Measurements from ENCODE around the gene F11. TPM values are rescaled to one million over a fixed set of nuclear protein-coding genes. Genes with fewer than 3 reads are reported as not detected.

F11 gene
- total RNA-seq, 4 donors from 2014 or later: not detected

DNA sequence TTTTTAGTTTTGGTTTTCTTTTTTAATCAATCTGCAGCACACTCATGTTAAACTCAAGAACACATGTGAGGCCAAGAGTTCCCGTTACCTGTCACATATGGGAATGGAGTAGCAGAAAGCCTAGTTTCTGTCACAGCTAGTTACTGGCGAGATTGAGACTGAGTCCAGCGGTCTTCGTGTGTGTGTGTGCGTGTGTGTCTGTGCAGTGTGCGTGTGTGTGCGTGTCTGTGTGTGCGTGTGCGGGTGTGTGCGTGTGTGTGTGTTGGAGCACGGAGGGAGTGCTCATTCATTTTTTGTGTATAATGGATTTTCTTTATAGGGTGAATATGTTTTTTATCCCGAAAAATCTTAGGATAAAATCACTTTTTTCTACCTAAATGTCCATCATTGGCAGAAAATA, 19.2 kb downstream of the F11 start:
- H3K27ac ChIP-seq: no peak overlapping the region
- H3K4me3 ChIP-seq (replicated peaks in 1 of 3): no peak overlapping the region
- DNase-seq: no peak
- H3K36me3 ChIP-seq: no peaks in the 10 kb centered on the region
- no peak for TF ChIP-seq POLR2A (IDR thresholded peaks at IDR 0.05)
- TF ChIP-seq, protein P1, sequence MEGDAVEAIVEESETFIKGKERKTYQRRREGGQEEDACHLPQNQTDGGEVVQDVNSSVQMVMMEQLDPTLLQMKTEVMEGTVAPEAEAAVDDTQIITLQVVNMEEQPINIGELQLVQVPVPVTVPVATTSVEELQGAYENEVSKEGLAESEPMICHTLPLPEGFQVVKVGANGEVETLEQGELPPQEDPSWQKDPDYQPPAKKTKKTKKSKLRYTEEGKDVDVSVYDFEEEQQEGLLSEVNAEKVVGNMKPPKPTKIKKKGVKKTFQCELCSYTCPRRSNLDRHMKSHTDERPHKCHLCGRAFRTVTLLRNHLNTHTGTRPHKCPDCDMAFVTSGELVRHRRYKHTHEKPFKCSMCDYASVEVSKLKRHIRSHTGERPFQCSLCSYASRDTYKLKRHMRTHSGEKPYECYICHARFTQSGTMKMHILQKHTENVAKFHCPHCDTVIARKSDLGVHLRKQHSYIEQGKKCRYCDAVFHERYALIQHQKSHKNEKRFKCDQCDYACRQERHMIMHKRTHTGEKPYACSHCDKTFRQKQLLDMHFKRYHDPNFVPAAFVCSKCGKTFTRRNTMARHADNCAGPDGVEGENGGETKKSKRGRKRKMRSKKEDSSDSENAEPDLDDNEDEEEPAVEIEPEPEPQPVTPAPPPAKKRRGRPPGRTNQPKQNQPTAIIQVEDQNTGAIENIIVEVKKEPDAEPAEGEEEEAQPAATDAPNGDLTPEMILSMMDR (IDR thresholded peaks at IDR 0.05): no peak
- intact Hi-C loops (cut with DNase I): no loop called here
- no peaks in the 10 kb centered on the region for H3K27me3 ChIP-seq
- no peaks in the 10 kb centered on the region for H3K9me3 ChIP-seq
- H3K4me1 ChIP-seq: no peaks in the 10 kb centered on the region
- WGBS, 2 donors: 93% methylated on average over 12 of the region's 12 CpGs

DNA sequence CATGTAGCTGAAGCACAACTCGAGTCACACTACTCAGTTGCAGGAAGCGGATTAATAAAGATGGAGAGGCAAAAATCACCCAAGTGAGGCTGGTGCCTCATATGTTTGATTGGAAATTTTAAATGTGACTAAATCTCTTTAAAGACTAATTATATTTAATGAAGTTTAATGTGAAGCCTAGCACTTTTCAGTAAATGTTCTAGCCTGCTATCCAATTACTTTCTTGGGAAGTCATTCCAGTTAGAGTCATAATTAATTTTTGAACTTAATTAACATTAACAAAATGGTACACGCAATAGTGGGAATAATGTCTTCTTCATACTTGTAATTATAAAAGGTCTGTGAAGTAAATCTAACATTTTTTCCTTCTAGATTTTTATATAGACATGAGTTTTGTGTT, 20.6 kb downstream of the F11 start:
- 92% methylated on average over 3 of the region's 3 CpGs for WGBS, 2 donors
- intact Hi-C loops (cut with DNase I): no loop called here
- no peak for DNase-seq
- Histone ChIP-seq H3K27me3 (no peaks in the 10 kb centered on the region), H3K27ac (no peak overlapping the region), H3K4me1 (no peaks in the 10 kb centered on the region), H3K36me3 (no peaks in the 10 kb centered on the region), H3K4me3 (replicated peaks in 1 of 3) (no peak overlapping the region), H3K9me3 (no peaks in the 10 kb centered on the region)
- TF ChIP-seq, protein P1 (IDR thresholded peaks at IDR 0.05): no peak
- TF ChIP-seq POLR2A (IDR thresholded peaks at IDR 0.05): no peak

DNA sequence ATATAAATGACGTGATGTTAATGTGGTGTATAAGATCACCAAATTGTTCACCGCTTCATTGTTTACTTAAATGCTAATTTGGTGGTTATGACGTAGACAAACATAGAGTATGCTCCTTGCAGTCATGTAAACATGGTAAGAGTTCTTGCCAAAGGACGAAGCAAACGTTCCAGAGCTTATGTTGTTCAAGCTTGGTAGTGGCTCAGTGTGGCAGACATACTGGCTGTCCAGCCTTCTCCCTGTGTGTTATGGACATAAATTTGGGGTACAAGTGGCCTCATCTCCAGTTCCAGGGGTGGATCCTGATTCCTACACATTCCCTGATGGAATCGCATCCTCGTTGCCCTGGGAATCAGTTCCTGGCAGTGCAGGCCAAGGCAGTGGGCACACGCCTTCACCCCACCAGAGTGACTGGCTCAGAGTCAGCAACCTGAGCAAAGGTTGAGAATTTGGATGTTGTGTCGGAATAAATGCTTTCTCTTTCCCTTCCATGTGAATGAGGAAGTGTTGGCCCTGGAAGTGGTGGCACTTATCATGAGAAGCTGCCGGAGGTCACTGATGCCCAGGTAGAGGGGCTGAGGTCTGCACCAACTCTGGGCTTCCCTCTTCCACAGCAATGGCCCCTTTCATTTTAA, 25.4 kb downstream of the F11 start:
- intact Hi-C loops (cut with DNase I): no loop called here
- no peaks in the 10 kb centered on the region for H3K9me3 ChIP-seq

DNA sequence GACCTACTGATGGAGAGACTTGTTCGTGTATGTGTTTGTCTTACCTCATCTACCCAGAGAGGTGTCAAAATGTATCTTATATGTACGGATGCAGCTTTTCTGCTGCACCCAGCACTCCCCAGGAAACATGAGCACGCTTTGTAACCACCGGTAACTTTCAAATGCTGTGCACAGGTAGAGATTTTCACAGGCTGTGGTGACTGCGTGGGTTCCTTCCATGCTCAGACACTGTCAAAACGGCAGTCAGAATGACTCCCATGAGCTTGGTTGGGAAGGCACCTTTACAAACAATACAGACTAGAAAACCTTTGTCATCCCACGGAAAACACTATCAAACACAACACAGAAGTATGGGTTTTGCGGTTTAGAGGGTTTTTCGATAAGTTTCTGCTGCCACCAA, 28.2 kb downstream of the F11 start:
- no peaks in the 10 kb centered on the region for H3K4me1 ChIP-seq
- TF ChIP-seq, protein P1 (IDR thresholded peaks at IDR 0.05): no peak
- TF ChIP-seq POLR2A (IDR thresholded peaks at IDR 0.05): no peak
- no peaks in the 10 kb centered on the region for H3K27me3 ChIP-seq
- WGBS, 2 donors: 81 to 90% methylated on average over 9 of the region's 9 CpGs
- no peak overlapping the region for H3K4me3 ChIP-seq (replicated peaks in 1 of 3)
- DNase-seq: no peak
- intact Hi-C loops (cut with DNase I): no loop called here
- H3K9me3 ChIP-seq: no peaks in the 10 kb centered on the region
- no peaks in the 10 kb centered on the region for H3K36me3 ChIP-seq
- no peak overlapping the region for H3K27ac ChIP-seq

More for the DNA sequence above, 25.4 kb downstream of the F11 start:
- no peak for TF ChIP-seq POLR2A (IDR thresholded peaks at IDR 0.05)
- TF ChIP-seq, protein P1 (IDR thresholded peaks at IDR 0.05): no peak
- Histone ChIP-seq H3K27ac (no peak overlapping the region), H3K4me1 (no peaks in the 10 kb centered on the region), H3K36me3 (no peaks in the 10 kb centered on the region), H3K27me3 (no peaks in the 10 kb centered on the region), H3K4me3 (replicated peaks in 1 of 3) (no peak overlapping the region)
- 85 to 88% methylated on average over 10 of the region's 10 CpGs for WGBS, 2 donors
- no peak for DNase-seq

DNA sequence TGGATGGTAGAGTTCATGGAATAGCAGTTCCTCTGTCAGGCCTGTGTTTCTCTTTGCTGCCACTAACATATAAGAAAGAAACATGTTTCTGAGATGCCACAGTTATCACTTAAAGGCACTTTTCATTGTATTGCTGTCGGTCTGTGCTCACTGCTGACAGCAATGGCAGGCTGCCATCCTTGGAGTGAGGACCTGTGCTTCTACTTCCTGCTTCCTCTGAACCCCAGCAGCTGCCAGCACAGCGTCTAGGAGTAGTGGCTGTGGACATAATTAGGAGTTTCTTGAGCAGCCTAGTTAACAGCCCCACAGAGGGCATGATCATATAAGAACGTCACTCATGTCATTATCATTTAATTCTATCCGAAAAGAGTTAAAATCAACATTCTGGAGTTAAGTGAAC, 30.5 kb downstream of the F11 start:
- H3K27me3 ChIP-seq: no peaks in the 10 kb centered on the region
- TF ChIP-seq, protein P1 (IDR thresholded peaks at IDR 0.05): no peak
- TF ChIP-seq POLR2A (IDR thresholded peaks at IDR 0.05): no peak
- no peak for DNase-seq
- no peaks in the 10 kb centered on the region for H3K36me3 ChIP-seq
- no peaks in the 10 kb centered on the region for H3K9me3 ChIP-seq
- no peak overlapping the region for H3K4me3 ChIP-seq (replicated peaks in 1 of 3)
- 57 to 58% methylated on average over 4 of the region's 4 CpGs for WGBS, 2 donors
- no peak overlapping the region for H3K27ac ChIP-seq
- no peaks in the 10 kb centered on the region for H3K4me1 ChIP-seq
- intact Hi-C loops (cut with DNase I): loop anchor here (5.0 kb wide), 1 partner anchor 291 kb away; no protein-coding TSS in a partner anchor
